ENCODE measurements around the gene RALGAPA2.

GRCh38 chr20:20405623-20406022, 306.8 kb downstream of the RALGAPA2 start:
- no peak for TF ChIP-seq CTCF (IDR thresholded peaks at IDR 0.05)
- no peak for TF ChIP-seq TEAD4 (CRISPR knock-in tag; IDR thresholded peaks at IDR 0.05)
- no peak for TF ChIP-seq SP1 (CRISPR knock-in tag; conservative IDR thresholded peaks at IDR 0.05)
